Thyroid gland (tissue), 4 donors: ENCODE results near the gene NPIPA5.

Experiments
- CTCF ChIP-seq, 6 experiments: fragments of 200-600 bp in 3 of 6; fragments of 450-650 bp in 3 of 6; sonication (generic) in 3 of 6; IDR thresholded peaks; one replicate each; pipeline ENCODE4 v1.5.1; 2016 to 2019; ENCODE audit warnings: antibody characterized with exemption in 6 of 6, mild to moderate bottlenecking in 2 of 6, inconsistent platforms in 1 of 6, moderate library complexity in 1 of 6
- POLR2A ChIP-seq, 2 donors: fragments of 450-650 bp; IDR thresholded peaks; one replicate each; pipeline ENCODE4 v1.6.1; 2017; ENCODE audit warnings: antibody characterized with exemption in 2 of 2, mild to moderate bottlenecking in 2 of 2, moderate library complexity in 1 of 2

- TF ChIP-seq POLR2A (IDR thresholded peaks at IDR 0.05) (no peak), CTCF (IDR thresholded peaks at IDR 0.05) (no peak)
These were observed 44.1 kb upstream of the NPIPA5 start for GRCh38 chr16:15422222-15422621.
